ENCODE data around the gene TVP23B. TPM values are rescaled to one million over a fixed set of nuclear protein-coding genes. Genes with fewer than 3 reads are reported as not detected.

The TVP23B gene
- total RNA-seq, 1 donor from 2014 or later: 35.3 TPM

Other genes starting within 250 kb of the TVP23B start
- not detected for gene TBC1D28, start 136.8 kb upstream of the TVP23B start, total RNA-seq
- 5.3 TPM for gene FOXO3B, start 98.9 kb upstream of the TVP23B start, total RNA-seq
- not detected for gene FBXW10, start 37.1 kb upstream of the TVP23B start, total RNA-seq
- 45.3 TPM for gene PRPSAP2, start 76.9 kb downstream of the TVP23B start, total RNA-seq
- gene SLC5A10, start 171.0 kb downstream of the TVP23B start, total RNA-seq: not detected
- 1.8 TPM for gene FAM83G, start 223.6 kb downstream of the TVP23B start, total RNA-seq